GM12865 (cell line): ENCODE measurements around the gene ATP6V0B.
A peak's percentile ranks its signal among the peaks of the same experiment; 100 is the strongest.

Experiments
- DNase-seq: peaks from one replicate; pipeline ENCODE4 v3.0.0; 2010; ENCODE audit warnings: low read depth
- H3K4me3 ChIP-seq: 2 replicates; pipeline ENCODE4 v1.5.1; 2011; ENCODE audit warnings: mild to moderate bottlenecking, low read depth, low read length, control low read depth
- CTCF ChIP-seq: IDR thresholded peaks from 2 replicates; pipeline ENCODE4 v1.5.1; 2011; ENCODE audit warnings: low read length, control low read depth, low read depth, inconsistent platforms; ENCODE audit not compliant: insufficient read depth; ENCODE audit errors: missing control alignments

The ATP6V0B gene

GRCh38 chr1:43997295-43997999 is 22.7 kb downstream of the ATP6V0B start:
- H3K4me3 ChIP-seq: no peak overlapping the region
- DNase-seq: no peak
- no peak for TF ChIP-seq CTCF

- no peak for DNase-seq
- no peak for TF ChIP-seq CTCF
- H3K4me3 ChIP-seq: no peak overlapping the region
Observed at GRCh38 chr1:43998000-43998378, 23.2 kb downstream of the ATP6V0B start.

- TF ChIP-seq CTCF: no peak
- no peak for DNase-seq
- H3K4me3 ChIP-seq: no peak overlapping the region
Observed at GRCh38 chr1:43999455-43999854, 24.7 kb downstream of the ATP6V0B start.

GRCh38 chr1:44000122-44000665 is 25.4 kb downstream of the ATP6V0B start:
- TF ChIP-seq CTCF: no peak
- DNase-seq: no peak

GRCh38 chr1:44002165-44002564 is 27.4 kb downstream of the ATP6V0B start:
- no peak for DNase-seq
- no peak overlapping the region for H3K4me3 ChIP-seq
- no peak for TF ChIP-seq CTCF

More at GRCh38 chr1:44000122-44000665, 25.4 kb downstream of the ATP6V0B start:
- H3K4me3 ChIP-seq: no peak overlapping the region

- peak; percentile 9 for TF ChIP-seq CTCF
- no peak overlapping the region for H3K4me3 ChIP-seq
- DNase-seq: no peak
Observed at GRCh38 chr1:44002606-44003157, 27.9 kb downstream of the ATP6V0B start.

- TF ChIP-seq CTCF: no peak
- H3K4me3 ChIP-seq: no peak overlapping the region
- DNase-seq: no peak
Observed at GRCh38 chr1:44008259-44008658, 33.5 kb downstream of the ATP6V0B start.
